CD4-positive, CD25-positive, alpha-beta regulatory T cell (primary cell): Measurements from ENCODE around the gene PAX9. TPM values are rescaled to one million over a fixed set of nuclear protein-coding genes. Genes with fewer than 3 reads are reported as not detected.

Source experiments
- ATAC-seq, 2 donors: fragments of 150-1000 bp; cut with Tn5 transposase; one replicate each; pipeline ENCODE4 v1.10.0; 2021; ENCODE audit warnings: low read depth in 2 of 2, moderate number of reproducible peaks in 2 of 2, moderate library complexity in 1 of 2
- DNase-seq, 3 donors: peaks; one replicate each; pipeline versions ENCODE4 v3.0.0 to v3.0.0-alpha.2; 2012 to 2022; ENCODE audit warnings: mixed read lengths in 1 of 3
- H3K27ac ChIP-seq: one replicate; pipeline ENCODE4 v1.7.0; 2013; ENCODE audit warnings: mild to moderate bottlenecking, low read length; ENCODE audit not compliant: insufficient read depth, poor library complexity, severe bottlenecking
- H3K27me3 ChIP-seq: one replicate; pipeline ENCODE4 v1.7.0; 2013; ENCODE audit warnings: low read length; ENCODE audit not compliant: control insufficient read depth, insufficient read depth
- H3K36me3 ChIP-seq: one replicate; pipeline ENCODE4 v1.7.0; 2013; ENCODE audit warnings: mild to moderate bottlenecking, low read length, moderate library complexity; ENCODE audit not compliant: control insufficient read depth, insufficient read depth
- H3K4me1 ChIP-seq: 2 replicates; pipeline ENCODE4 v1.7.0; 2013; ENCODE audit warnings: mild to moderate bottlenecking, low read length; ENCODE audit not compliant: insufficient read depth, control insufficient read depth, poor library complexity, severe bottlenecking
- H3K4me3 ChIP-seq: one replicate; pipeline ENCODE4 v1.7.0; 2013; ENCODE audit warnings: low read depth, mild to moderate bottlenecking, low read length, moderate library complexity
- H3K9me3 ChIP-seq, 2 experiments: 1 replicate in 1 of 2; 2 replicates in 1 of 2; pipeline ENCODE4 v1.7.0; 2013; ENCODE audit warnings: low read length in 2 of 2, mild to moderate bottlenecking in 1 of 2, moderate library complexity in 1 of 2; ENCODE audit not compliant: control insufficient read depth in 2 of 2
- H3K27ac Mint-ChIP-seq, 3 donors: one replicate each; pipeline ENCODE4 v1.8.0; 2020 to 2022; ENCODE audit warnings: mild to moderate bottlenecking in 3 of 3, mixed read lengths in 3 of 3, moderate library complexity in 2 of 3
- H3K27me3 Mint-ChIP-seq: one replicate; pipeline ENCODE4 v1.8.0; 2022; ENCODE audit warnings: mild to moderate bottlenecking, mixed read lengths
- H3K36me3 Mint-ChIP-seq: one replicate; pipeline ENCODE4 v1.8.0; 2020; ENCODE audit warnings: mixed read lengths
- H3K4me1 Mint-ChIP-seq, 4 donors: one replicate each; pipeline ENCODE4 v1.8.0; 2020 to 2022; ENCODE audit warnings: mixed read lengths in 4 of 4, mild to moderate bottlenecking in 1 of 4
- H3K4me3 Mint-ChIP-seq, 4 donors: one replicate each; pipeline ENCODE4 v1.8.0; 2020 to 2022; ENCODE audit warnings: mild to moderate bottlenecking in 4 of 4, mixed read lengths in 4 of 4, moderate library complexity in 3 of 4
- H3K9me3 Mint-ChIP-seq, 7 donors: one replicate each; pipeline ENCODE4 v1.8.0; 2020 to 2022; ENCODE audit warnings: mixed read lengths in 7 of 7, mild to moderate bottlenecking in 3 of 7, moderate library complexity in 2 of 7
- polyA plus RNA-seq, 4 donors: library from polyadenylated mRNA; unstranded; fragments of 300-500 nt; fragmentation: Illumina TruSeq; gene quantifications; one replicate each; pipeline ENCODE4 v1.2.3, GENCODE V29; 2021
- total RNA-seq: library from RNA; stranded (reverse); gene quantifications from one replicate; pipeline ENCODE4 v1.2.3, GENCODE V29; 2022

Gene PAX9
- total RNA-seq (0.42 TPM), polyA plus RNA-seq (under 1 TPM in 3 of 4 donors, not detected in 1; 0.14 to 0.46 (median 0.41) TPM)

DNA sequence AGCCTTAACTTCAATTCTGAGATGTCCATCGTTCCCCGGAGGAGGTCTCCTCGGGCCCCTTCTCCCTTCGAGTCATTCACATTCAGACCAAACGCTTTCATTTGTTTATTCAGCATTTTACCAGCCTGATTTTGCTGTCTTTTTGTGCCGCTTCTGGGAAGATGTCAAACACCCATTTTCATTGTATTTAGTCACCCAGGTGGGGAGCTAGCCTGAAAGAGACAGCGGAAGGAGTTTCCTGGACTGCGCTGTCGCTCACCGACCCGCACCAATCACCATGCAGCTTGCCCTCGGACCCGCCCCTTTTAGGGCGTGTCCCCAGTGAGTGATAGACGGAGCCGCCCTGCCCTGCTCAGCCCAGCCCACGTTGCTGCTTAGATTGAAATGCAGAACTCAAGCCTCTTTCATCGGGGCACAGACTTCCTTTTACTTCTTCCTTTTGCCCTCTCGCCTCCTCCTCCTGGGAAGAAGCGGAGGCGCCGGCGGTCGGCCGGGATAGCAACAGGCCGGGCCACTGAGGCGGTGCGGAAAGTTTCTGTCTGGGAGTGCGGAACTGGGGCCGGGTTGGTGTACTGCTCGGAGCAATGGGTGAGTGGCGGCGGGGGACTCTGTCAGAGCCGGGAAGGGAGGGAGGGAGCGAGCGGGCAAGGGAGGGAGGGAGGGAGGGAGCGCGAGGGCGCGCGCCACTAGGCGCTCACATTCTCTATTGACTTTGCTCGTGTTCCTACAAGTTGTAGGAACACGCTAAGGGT is at the start of gene PAX9:
TSS of gene PAX9 (plus strand) at position 355 of the 752 bp plus-strand sequence. CDS start at position 585, 230 bp downstream.
- Histone ChIP-seq H3K9me3 (peaks cover 0 to 2% of the 10 kb centered on the region in 2 experiments), H3K27me3 (peaks cover 44% of the 10 kb centered on the region)
- peaks cover 0 to 51% (median 33%) of the 10 kb centered on the region in 4 donors for H3K4me1 Mint-ChIP-seq

DNA sequence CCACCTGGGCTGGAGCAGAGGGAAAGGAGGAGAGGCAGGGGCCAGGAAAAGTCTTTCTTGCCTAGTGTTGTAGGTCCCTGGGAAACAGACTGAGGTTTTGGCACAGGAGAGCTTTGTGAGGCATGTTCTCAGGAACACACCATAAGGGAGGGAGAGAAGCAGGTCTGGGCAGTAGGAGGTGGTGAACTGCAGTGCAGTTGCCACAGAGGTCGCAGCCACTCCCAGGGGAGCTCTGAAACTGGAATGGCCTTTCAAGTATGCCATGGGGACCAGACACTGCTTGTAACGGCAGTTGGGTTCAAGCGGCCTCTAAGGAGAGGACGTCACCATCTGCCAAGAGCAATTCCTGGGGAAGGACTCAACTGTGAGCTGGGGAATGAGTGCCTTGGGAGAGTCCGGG is 43.8 kb upstream of the PAX9 start:
- no peak overlapping the region for H3K4me3 ChIP-seq
- DNase-seq (no peak), ATAC-seq (no peak)
- no peaks in the 10 kb centered on the region for H3K4me1 ChIP-seq
- Mint-ChIP-seq H3K9me3 (peaks cover 0 to 6% (median under 1%) of the 10 kb centered on the region in 7 donors), H3K36me3 (no peaks in the 10 kb centered on the region), H3K4me3 (no peak overlapping the region), H3K27me3 (peaks cover 4% of the 10 kb centered on the region), H3K4me1 (no peaks in the 10 kb centered on the region), H3K27ac (no peak overlapping the region)
- H3K36me3 ChIP-seq: no peaks in the 10 kb centered on the region
- H3K9me3 ChIP-seq: no peaks in the 10 kb centered on the region
- H3K27me3 ChIP-seq: no peaks in the 10 kb centered on the region
- no peak overlapping the region for H3K27ac ChIP-seq

More for the DNA sequence above, at the start of gene PAX9:
- Mint-ChIP-seq H3K27ac (no peak within 1 kb of the TSS), H3K9me3 (peaks cover 0 to 15% (median 3%) of the 10 kb centered on the region in 7 donors), H3K4me3 (peak within 1 kb of the TSS; percentile 60 to 85 (median 63)), H3K36me3 (no peaks in the 10 kb centered on the region), H3K27me3 (peaks cover 97% of the 10 kb centered on the region)
- Histone ChIP-seq H3K27ac (no peak within 1 kb of the TSS), H3K4me1 (peaks cover 29% of the 10 kb centered on the region), H3K36me3 (no peaks in the 10 kb centered on the region), H3K4me3 (no peak within 1 kb of the TSS)
- ATAC-seq: peak in 1 of 2 donors; percentile 64
- peak in 2 of 3 donors; percentile 37 to 62 for DNase-seq

DNA sequence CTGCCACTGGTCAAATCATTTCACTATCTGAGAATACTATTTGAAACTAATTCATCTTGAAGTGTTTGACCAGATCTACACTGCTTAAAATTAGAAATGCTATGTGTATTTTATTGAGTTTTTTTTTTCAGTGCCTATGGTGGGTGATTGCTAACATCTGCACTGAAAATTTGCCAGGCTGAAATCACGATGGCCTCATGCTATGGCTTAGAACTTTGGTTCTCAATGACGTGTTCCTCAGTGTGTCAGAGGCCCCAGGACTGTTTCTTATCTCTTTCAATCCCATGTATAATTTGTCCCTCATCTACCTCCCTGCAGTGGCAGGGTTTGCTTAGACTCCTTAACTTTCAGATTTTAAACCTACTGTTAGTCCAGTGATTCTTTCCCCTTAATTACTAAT is 43.0 kb upstream of the PAX9 start:
- ATAC-seq (no peak), DNase-seq (no peak)
- Mint-ChIP-seq H3K27me3 (peaks cover 4% of the 10 kb centered on the region), H3K9me3 (peaks cover 0 to 6% (median 3%) of the 10 kb centered on the region in 7 donors), H3K4me1 (no peaks in the 10 kb centered on the region), H3K36me3 (no peaks in the 10 kb centered on the region), H3K27ac (no peak overlapping the region), H3K4me3 (no peak overlapping the region)
- H3K9me3 ChIP-seq: no peaks in the 10 kb centered on the region
- no peaks in the 10 kb centered on the region for H3K27me3 ChIP-seq
- H3K27ac ChIP-seq: no peak overlapping the region
- H3K36me3 ChIP-seq: no peaks in the 10 kb centered on the region
- H3K4me1 ChIP-seq: no peaks in the 10 kb centered on the region
- H3K4me3 ChIP-seq: no peak overlapping the region

DNA sequence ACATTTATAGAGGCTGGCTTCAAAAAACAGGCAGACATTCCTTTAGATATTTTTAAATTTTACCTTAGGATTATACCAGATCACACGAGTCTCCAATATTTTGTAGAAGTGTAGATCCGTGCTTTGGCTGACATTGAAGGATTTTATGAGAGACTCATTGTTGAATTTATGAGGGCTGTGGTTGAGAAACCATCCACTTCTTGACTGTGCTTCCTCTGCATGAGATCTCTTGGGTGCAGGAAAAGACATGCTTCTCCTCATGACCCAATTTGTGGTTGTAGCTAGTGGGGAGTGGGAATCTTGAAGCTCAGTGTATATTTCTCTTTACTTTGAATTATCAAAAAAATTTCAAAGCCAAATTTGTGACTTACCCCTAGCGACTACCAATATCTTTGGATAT is 42.5 kb upstream of the PAX9 start:
- Histone ChIP-seq H3K4me3 (no peak overlapping the region), H3K9me3 (no peaks in the 10 kb centered on the region), H3K27me3 (no peaks in the 10 kb centered on the region), H3K36me3 (no peaks in the 10 kb centered on the region), H3K4me1 (no peaks in the 10 kb centered on the region), H3K27ac (no peak overlapping the region)
- Mint-ChIP-seq H3K4me3 (no peak overlapping the region), H3K27ac (no peak overlapping the region), H3K9me3 (peaks cover 0 to 6% (median 3%) of the 10 kb centered on the region in 7 donors), H3K4me1 (no peaks in the 10 kb centered on the region), H3K36me3 (no peaks in the 10 kb centered on the region), H3K27me3 (peaks cover 4% of the 10 kb centered on the region)
- no peak for DNase-seq
- no peak for ATAC-seq

DNA sequence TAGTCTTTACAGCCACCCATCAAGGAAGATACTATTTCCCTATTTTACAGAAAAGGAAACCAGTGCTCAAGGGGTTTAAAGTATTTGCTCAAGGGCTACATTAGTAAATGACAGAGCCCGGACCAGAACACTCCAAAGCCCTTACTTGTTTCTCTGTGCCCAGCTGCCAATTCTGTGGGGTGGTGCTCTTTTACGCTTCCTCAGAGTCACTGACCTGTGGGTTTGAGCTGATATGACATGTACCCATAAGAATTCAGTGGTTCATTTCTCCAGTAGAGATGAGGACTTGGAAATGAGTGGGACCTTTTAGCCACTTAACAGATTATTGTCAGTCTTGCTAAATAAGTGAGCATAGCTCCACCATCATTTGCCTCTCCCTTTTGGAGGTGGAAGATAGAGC is 41.8 kb upstream of the PAX9 start:
- H3K36me3 Mint-ChIP-seq: no peaks in the 10 kb centered on the region
- Histone ChIP-seq H3K36me3 (no peaks in the 10 kb centered on the region), H3K4me3 (no peak overlapping the region), H3K4me1 (no peaks in the 10 kb centered on the region), H3K9me3 (no peaks in the 10 kb centered on the region), H3K27me3 (no peaks in the 10 kb centered on the region), H3K27ac (no peak overlapping the region)
- DNase-seq: no peak
- no peak overlapping the region for H3K4me3 Mint-ChIP-seq
- H3K27me3 Mint-ChIP-seq: peaks cover 4% of the 10 kb centered on the region
- H3K9me3 Mint-ChIP-seq: peaks cover 0 to 6% (median 1%) of the 10 kb centered on the region in 7 donors
- H3K4me1 Mint-ChIP-seq: no peaks in the 10 kb centered on the region
- ATAC-seq: no peak
- no peak overlapping the region for H3K27ac Mint-ChIP-seq

DNA sequence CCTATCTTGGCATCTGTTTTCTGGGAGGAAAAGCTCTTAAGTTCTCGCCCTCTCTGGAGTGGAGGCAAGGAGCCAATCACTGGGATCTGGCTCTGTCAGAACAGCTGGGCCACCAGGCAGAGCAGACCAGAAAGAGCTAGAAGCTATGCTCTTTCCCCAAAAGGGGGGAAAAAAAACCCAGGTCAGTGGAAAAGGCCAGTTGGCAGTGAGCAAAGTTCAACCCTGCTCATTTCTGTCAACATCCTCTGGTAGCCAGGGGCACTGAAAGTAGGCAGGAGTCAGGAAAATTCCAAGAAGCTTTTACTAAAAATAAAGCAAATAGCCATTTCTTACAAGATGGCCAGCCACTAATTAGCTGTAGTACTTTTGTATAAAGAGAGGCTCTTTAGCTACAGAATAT is 36.6 kb upstream of the PAX9 start:
- Mint-ChIP-seq H3K36me3 (no peaks in the 10 kb centered on the region), H3K27ac (no peak overlapping the region), H3K4me1 (no peaks in the 10 kb centered on the region), H3K4me3 (no peak overlapping the region), H3K9me3 (peaks cover 0 to 6% (median 2%) of the 10 kb centered on the region in 7 donors), H3K27me3 (peaks cover 4% of the 10 kb centered on the region)
- H3K4me3 ChIP-seq: no peak overlapping the region
- no peaks in the 10 kb centered on the region for H3K27me3 ChIP-seq
- no peaks in the 10 kb centered on the region for H3K4me1 ChIP-seq
- H3K36me3 ChIP-seq: no peaks in the 10 kb centered on the region
- DNase-seq (no peak), ATAC-seq (no peak)
- H3K9me3 ChIP-seq: no peaks in the 10 kb centered on the region
- no peak overlapping the region for H3K27ac ChIP-seq

DNA sequence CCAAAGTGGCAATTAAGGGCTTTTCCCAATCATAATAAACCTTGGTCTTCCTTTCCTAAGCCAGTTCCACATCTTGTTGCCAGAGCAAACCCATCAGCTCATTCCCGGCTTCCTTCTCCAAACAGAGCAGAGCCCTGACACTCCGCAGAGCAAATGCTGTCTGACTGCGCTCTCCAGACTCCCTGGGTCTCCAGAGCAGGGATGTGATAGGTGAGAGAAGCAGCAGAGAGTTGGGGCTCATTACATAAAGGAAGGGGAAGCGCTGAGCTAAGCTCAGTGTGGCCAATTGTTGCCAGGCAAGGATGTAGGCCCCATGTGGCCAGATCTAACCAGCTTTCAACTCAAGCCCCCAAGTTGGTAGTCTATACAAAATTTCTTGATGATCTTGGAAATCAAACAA is 36.2 kb upstream of the PAX9 start:
- H3K27me3 Mint-ChIP-seq: peaks cover 4% of the 10 kb centered on the region
- H3K27me3 ChIP-seq: no peaks in the 10 kb centered on the region
- H3K9me3 Mint-ChIP-seq: peaks cover 0 to 6% (median 2%) of the 10 kb centered on the region in 7 donors
- no peak overlapping the region for H3K27ac ChIP-seq
- ATAC-seq: no peak
- no peak overlapping the region for H3K4me3 ChIP-seq
- no peaks in the 10 kb centered on the region for H3K4me1 ChIP-seq
- no peak for DNase-seq
- no peaks in the 10 kb centered on the region for H3K4me1 Mint-ChIP-seq
- H3K27ac Mint-ChIP-seq: no peak overlapping the region
- no peaks in the 10 kb centered on the region for H3K36me3 ChIP-seq
- no peaks in the 10 kb centered on the region for H3K9me3 ChIP-seq
- no peak overlapping the region for H3K4me3 Mint-ChIP-seq
- no peaks in the 10 kb centered on the region for H3K36me3 Mint-ChIP-seq

DNA sequence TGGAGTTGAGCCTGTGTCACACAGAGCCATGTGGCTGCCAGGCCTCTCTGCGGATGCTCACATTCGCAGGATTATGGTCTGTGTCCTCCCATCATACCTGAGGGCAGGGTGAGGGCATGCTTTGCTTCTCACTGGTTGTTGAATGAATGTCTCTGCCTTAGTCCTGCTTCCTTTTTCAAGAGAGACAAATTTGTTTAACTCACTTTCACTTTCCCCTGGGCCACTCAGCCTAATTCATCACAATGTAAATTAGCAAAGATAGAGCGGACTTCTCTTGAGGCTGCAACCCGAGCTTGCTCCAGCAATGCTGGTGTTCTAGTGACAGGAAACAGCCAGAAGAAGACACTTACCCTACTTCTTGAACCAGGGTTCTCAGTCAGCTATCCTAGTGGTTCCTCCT is 35.5 kb upstream of the PAX9 start:
- no peaks in the 10 kb centered on the region for H3K36me3 ChIP-seq
- Mint-ChIP-seq H3K27me3 (peaks cover 4% of the 10 kb centered on the region), H3K4me1 (no peaks in the 10 kb centered on the region), H3K27ac (no peak overlapping the region), H3K36me3 (no peaks in the 10 kb centered on the region), H3K9me3 (peaks cover 0 to 5% (median 2%) of the 10 kb centered on the region in 7 donors), H3K4me3 (no peak overlapping the region)
- DNase-seq (no peak), ATAC-seq (no peak)
- no peaks in the 10 kb centered on the region for H3K27me3 ChIP-seq
- H3K4me3 ChIP-seq: no peak overlapping the region
- no peaks in the 10 kb centered on the region for H3K4me1 ChIP-seq
- H3K27ac ChIP-seq: no peak overlapping the region
- no peaks in the 10 kb centered on the region for H3K9me3 ChIP-seq
